H1 (cell line): Measurements from ENCODE around the gene CARF. TPM values are rescaled to one million over a fixed set of nuclear protein-coding genes. Genes with fewer than 3 reads are reported as not detected.

ENCODE experiments used
- CTCF ChIA-PET: fragments of 300-600 bp; sonication (Branson Sonifier 250); formaldehyde crosslinking; loops from one replicate; lab custom pipeline; 2021; ENCODE audit not compliant: partially characterized antibody; lab: Charles Lee
- POLR2A ChIA-PET: fragments of 300-600 bp; sonication (Branson Sonifier 250); formaldehyde crosslinking; loops from one replicate; lab custom pipeline; 2021; ENCODE audit warnings: inconsistent platforms; ENCODE audit not compliant: partially characterized antibody; lab: Charles Lee
- DNase-seq, 2 experiments: peaks; one replicate each; pipeline versions ENCODE4 v3.0.0 to v3.0.0-alpha.2; 2010 to 2022; ENCODE audit warnings: low spot score in 2 of 2, low read depth in 1 of 2, mixed read lengths in 1 of 2
- FAIRE-seq: peaks from 2 replicates; lab custom pipeline; 2011; peaks lifted over from hg19 to GRCh38; lab: Jason Lieb, UNC
- H2AFZ ChIP-seq: 2 replicates; pipeline ENCODE4 v1.8.1; 2012; ENCODE audit warnings: low read length, inconsistent platforms
- H2AK5ac ChIP-seq: 2 replicates; pipeline ENCODE4 v1.6.1; 2013; ENCODE audit warnings: low read depth, low read length
- H2BK120ac ChIP-seq: replicated peaks from 2 replicates; pipeline ENCODE3; 2013; ENCODE audit warnings: low read depth, low read length, inconsistent platforms
- H2BK12ac ChIP-seq: 2 replicates; pipeline ENCODE4 v1.6.1; 2013; ENCODE audit warnings: low read depth, low read length
- H2BK15ac ChIP-seq: 2 replicates; pipeline ENCODE4 v1.6.1; 2013; ENCODE audit warnings: low read length
- H2BK20ac ChIP-seq: 2 replicates; pipeline ENCODE4 v1.6.1; 2013; ENCODE audit warnings: low read length
- H2BK5ac ChIP-seq: 2 replicates; pipeline ENCODE4 v1.6.1; 2013; ENCODE audit warnings: low read depth, low read length
- H3K14ac ChIP-seq: 2 replicates; pipeline ENCODE4 v1.6.1; 2013; ENCODE audit warnings: inconsistent platforms; ENCODE audit not compliant: insufficient read length
- H3K18ac ChIP-seq: 2 replicates; pipeline ENCODE4 v1.6.1; 2013; ENCODE audit warnings: low read length; ENCODE audit errors: extremely low read depth
- H3K23ac ChIP-seq: 2 replicates; pipeline ENCODE4 v1.6.1; 2013; ENCODE audit warnings: inconsistent platforms; ENCODE audit not compliant: insufficient read length
- H3K23me2 ChIP-seq: 2 replicates; pipeline ENCODE4 v1.6.1; 2013; ENCODE audit warnings: low read depth, low read length
- H3K27ac ChIP-seq: 2 replicates; pipeline ENCODE4 v1.6.1; 2011; ENCODE audit warnings: low read depth, low read length, inconsistent platforms
- H3K27me3 ChIP-seq, 4 experiments: replicated peaks in 1 of 4; 1 replicate in 1 of 4; 2 replicates in 3 of 4; pipeline versions ENCODE4 v1.6.1 to v1.8.1; 2011 to 2013; ENCODE audit warnings: low read length in 3 of 4, mild to moderate bottlenecking in 3 of 4, inconsistent platforms in 2 of 4, mixed read lengths in 2 of 4, moderate library complexity in 1 of 4; ENCODE audit not compliant: control insufficient read depth in 3 of 4, insufficient read depth in 3 of 4; ENCODE audit errors: extremely low read depth in 1 of 4
- H3K36me3 ChIP-seq, 4 experiments: 2 replicates each; pipeline versions ENCODE4 v1.6.1 to v1.8.1; 2011 to 2013; ENCODE audit warnings: mild to moderate bottlenecking in 4 of 4, low read length in 3 of 4, moderate library complexity in 2 of 4, control low read depth in 1 of 4, inconsistent platforms in 1 of 4; ENCODE audit not compliant: insufficient read depth in 4 of 4, control insufficient read depth in 2 of 4
- H3K4ac ChIP-seq: replicated peaks from 2 replicates; pipeline ENCODE3; 2013; ENCODE audit warnings: low read length, low read depth, mixed read lengths, inconsistent platforms; ENCODE audit not compliant: insufficient read length
- H3K4me1 ChIP-seq, 4 experiments: replicated peaks in 1 of 4; 1 replicate in 1 of 4; 2 replicates in 3 of 4; pipeline versions ENCODE4 v1.6.1 to v1.8.1; 2011 to 2013; ENCODE audit warnings: low read length in 3 of 4, inconsistent platforms in 2 of 4, mixed read lengths in 1 of 4; ENCODE audit not compliant: insufficient read depth in 4 of 4, control insufficient read depth in 3 of 4
- H3K4me2 ChIP-seq, 2 experiments: 2 replicates each; pipeline versions ENCODE4 v1.6.1 to v1.8.1; 2011 to 2013; ENCODE audit warnings: low read depth in 2 of 2, low read length in 2 of 2, control low read depth in 1 of 2, inconsistent platforms in 1 of 2, mild to moderate bottlenecking in 1 of 2; ENCODE audit not compliant: insufficient read depth in 1 of 2
- H3K4me3 ChIP-seq, 4 experiments: fragments of 200-600, 300-600 bp in 1 of 4; sonication (generic), shearing (Covaris generic), sonication (Bioruptor Twin) in 1 of 4; 2 replicates each; pipeline versions ENCODE4 v1.5.1 to v1.8.1; 2011 to 2016; ENCODE audit warnings: low read length in 4 of 4, low read depth in 3 of 4, control low read depth in 2 of 4, inconsistent platforms in 2 of 4, mild to moderate bottlenecking in 2 of 4, mixed read lengths in 1 of 4, moderate library complexity in 1 of 4; ENCODE audit not compliant: insufficient read depth in 2 of 4; ENCODE audit errors: extremely low read depth in 1 of 4
- H3K56ac ChIP-seq: replicated peaks from 2 replicates; pipeline ENCODE3; 2013; ENCODE audit warnings: low read depth, mild to moderate bottlenecking, mixed read lengths, low read length, inconsistent platforms; ENCODE audit not compliant: insufficient read length
- H3K79me1 ChIP-seq: 2 replicates; pipeline ENCODE4 v1.6.1; 2013; ENCODE audit warnings: low read depth, low read length, control low read depth
- H3K79me2 ChIP-seq, 2 experiments: 2 replicates each; pipeline versions ENCODE4 v1.6.1 to v1.8.1; 2012 to 2013; ENCODE audit warnings: low read length in 2 of 2, mild to moderate bottlenecking in 2 of 2, inconsistent platforms in 1 of 2; ENCODE audit not compliant: insufficient read depth in 2 of 2, control insufficient read depth in 1 of 2
- H3K9ac ChIP-seq, 4 experiments: replicated peaks in 1 of 4; 1 replicate in 1 of 4; 2 replicates in 3 of 4; pipeline versions ENCODE4 v1.6.1 to v1.8.1; 2011 to 2013; ENCODE audit warnings: low read depth in 3 of 4, low read length in 3 of 4, control low read depth in 2 of 4, mild to moderate bottlenecking in 2 of 4, moderate library complexity in 2 of 4, inconsistent platforms in 1 of 4; ENCODE audit errors: extremely low read depth in 1 of 4
- H3K9me3 ChIP-seq, 2 experiments: 2 replicates each; pipeline versions ENCODE4 v1.6.1 to v1.8.1; 2012 to 2013; ENCODE audit warnings: mild to moderate bottlenecking in 2 of 2, moderate library complexity in 2 of 2, control low read depth in 1 of 2, inconsistent platforms in 1 of 2, low read depth in 1 of 2, low read length in 1 of 2, mixed read lengths in 1 of 2; ENCODE audit not compliant: insufficient read depth in 2 of 2
- H4K20me1 ChIP-seq, 2 experiments: replicated peaks in 1 of 2; 2 replicates each; pipeline versions ENCODE3 to v1.8.1; 2011 to 2013; ENCODE audit warnings: inconsistent platforms in 2 of 2, low read length in 2 of 2, mild to moderate bottlenecking in 1 of 2; ENCODE audit not compliant: insufficient read depth in 2 of 2, control insufficient read depth in 1 of 2
- H4K5ac ChIP-seq: 2 replicates; pipeline ENCODE4 v1.6.1; 2013; ENCODE audit warnings: low read length, low read depth, mixed read lengths, inconsistent platforms; ENCODE audit not compliant: insufficient read length
- H4K8ac ChIP-seq: 2 replicates; pipeline ENCODE4 v1.8.0; 2013; ENCODE audit warnings: mild to moderate bottlenecking, moderate library complexity, low read length, inconsistent platforms; ENCODE audit not compliant: insufficient read depth; ENCODE audit errors: extremely low read depth
- H4K91ac ChIP-seq: replicated peaks from 2 replicates; pipeline ENCODE3; 2013; ENCODE audit warnings: low read length, mixed read lengths, inconsistent platforms; ENCODE audit not compliant: insufficient read length
- CBX5 ChIP-seq: fragments of 300-800, 300-1000 bp; sonication (generic); IDR thresholded peaks from 2 replicates; pipeline ENCODE4 v1.7.1; 2016; ENCODE audit warnings: antibody characterized with exemption, low read length, low read depth
- CEBPB ChIP-seq: IDR thresholded peaks from 2 replicates; pipeline ENCODE4 v1.6.1; 2012; ENCODE audit warnings: low read depth, low read length
- GABPA ChIP-seq: IDR thresholded peaks from 2 replicates; pipeline ENCODE4 v1.6.1; 2011; ENCODE audit warnings: mild to moderate bottlenecking, low read length, moderate library complexity, borderline replicate concordance; ENCODE audit not compliant: insufficient read depth
- POLR2A ChIP-seq, 2 experiments: IDR thresholded peaks; 1 replicate in 1 of 2; 2 replicates in 1 of 2; pipeline ENCODE4 v1.6.1; 2011; ENCODE audit warnings: low read depth in 2 of 2, low read length in 2 of 2, mild to moderate bottlenecking in 2 of 2; ENCODE audit errors: control extremely low read depth in 1 of 2
- SIN3A ChIP-seq, 2 experiments: IDR thresholded peaks in 1 of 2; conservative IDR thresholded peaks in 1 of 2; 2 replicates each; pipeline ENCODE4 v1.6.1; 2011 to 2012; ENCODE audit warnings: low read length in 2 of 2, improper control_type of control experiment in 1 of 2, low read depth in 1 of 2, mild to moderate bottlenecking in 1 of 2
- TBP ChIP-seq: IDR thresholded peaks from 2 replicates; pipeline ENCODE4 v1.6.1; 2011; ENCODE audit warnings: low read depth, low read length, improper control_type of control experiment
- ZNF274 ChIP-seq: IDR thresholded peaks from 2 replicates; pipeline ENCODE4 v1.7.0; 2012; ENCODE audit warnings: low read length, borderline replicate concordance; ENCODE audit errors: extremely low read depth
- WGBS, 2 experiments: shearing (Covaris generic) in 1 of 2; methylation state at CpG; one replicate each; pipeline versions ENCODE4 v1.1.6 to v1.1.7; 2013 to 2015; ENCODE audit warnings: low lambda C conversion rate in 2 of 2, mixed read lengths in 2 of 2, inconsistent platforms in 1 of 2, low coverage in 1 of 2, missing lambda C conversion rate in 1 of 2; ENCODE audit not compliant: insufficient replicate concordance in 2 of 2, insufficient coverage in 1 of 2, insufficient read length in 1 of 2; ENCODE audit errors: extremely low coverage in 1 of 2, missing lambda C conversion rate in 1 of 2; 5-methylcytosine and 5-hydroxymethylcytosine counted together
- polyA plus RNA-seq, 7 experiments: library from polyadenylated mRNA; depleted of rRNA in 3 of 7; stranded (reverse) in 5 of 7; unstranded in 2 of 7; fragments of >200 nt in 5 of 7; fragments of 200-250 nt in 2 of 7; gene quantifications; 1 replicate in 5 of 7; 2 replicates in 1 of 7; 4 replicates in 1 of 7; pipeline versions ENCODE4 v1.2.1 to v1.2.3, GENCODE V29; 2011 to 2013; ENCODE audit warnings: missing spikeins in 2 of 7, mixed read lengths in 2 of 7
- total RNA-seq: library from RNA; stranded (reverse); fragmentation: NEBNext Ultra II Directional; extraction: Animal tissue kit (Norgen Biotek cat#: 25700); gene quantifications from 2 replicates; pipeline ENCODE4 v1.2.1, GENCODE V29; 2021
- TF ChIP-seq, protein P1 (sequence below): IDR thresholded peaks from 2 replicates; pipeline ENCODE4 v1.6.1; 2011; ENCODE audit warnings: low read length, improper control_type of control experiment
- TF ChIP-seq, protein P2 (sequence below): IDR thresholded peaks from 2 replicates; pipeline ENCODE4 v1.6.1; 2012; ENCODE audit warnings: inconsistent platforms

CARF gene
- total and polyA plus RNA-seq, 2 of the 8 experiments (the other 6 are each of a cell fraction or from before 2014, with no cell fraction given), result 2.0 to 2.6 TPM

- no peak overlapping the region for H2AK5ac ChIP-seq
- H4K91ac ChIP-seq, result no peak overlapping the region
- 0 out of 4 replicates have a peak overlapping the region, but pooled peaks of 1 of the 2 experiments have one; percentile 21 for H3K4me2 ChIP-seq
- no peak overlapping the region for H3K27ac ChIP-seq
- H3K23me2 ChIP-seq, result no peaks in the 10 kb centered on the region; the same call in 1 of the 2 replicates
- H3K14ac ChIP-seq, result no peak overlapping the region
- peaks cover 0 to 2% of the 10 kb centered on the region in 2 experiments for H4K20me1 ChIP-seq
- H2BK15ac ChIP-seq, result no peak overlapping the region
- H2BK12ac ChIP-seq, result no peak overlapping the region
- H2BK5ac ChIP-seq, result no peak overlapping the region
- peak overlapping the region in 1 of 4 experiments; percentile 26; a peak in 1 of 8 replicates for H3K4me3 ChIP-seq
- no peaks in the 10 kb centered on the region for H3K27me3 ChIP-seq
- H3K79me2 ChIP-seq, result no peaks in the 10 kb centered on the region
- H3K9me3 ChIP-seq, result no peaks in the 10 kb centered on the region
- CTCF ChIA-PET, result no interaction called here
- POLR2A ChIA-PET, result interaction anchor here (0.6 to 1.5 kb wide), 3 partner anchors 11 to 266 kb away, joined by 3 to 5 read pairs (median 4); partner anchors contain the start of gene WDR12
- no peaks in the 10 kb centered on the region for H3K36me3 ChIP-seq
- H3K23ac ChIP-seq, result no peak overlapping the region
- H4K5ac ChIP-seq, result no peak overlapping the region
- no peak overlapping the region for H4K8ac ChIP-seq
- H2AFZ ChIP-seq, result no peak overlapping the region
- no peak overlapping the region for H3K56ac ChIP-seq
- H3K18ac ChIP-seq, result no peak overlapping the region
- no peaks in the 10 kb centered on the region for H3K79me1 ChIP-seq
- H3K4ac ChIP-seq, result no peak overlapping the region
- no peak for FAIRE-seq
- H3K4me1 ChIP-seq, result peaks cover 0 to 3% (median under 1%) of the 10 kb centered on the region in 4 experiments; a peak in 3 of 7 replicates
- no peak overlapping the region for H2BK120ac ChIP-seq
- H2BK20ac ChIP-seq, result no peak overlapping the region
- H3K9ac ChIP-seq, result no peak overlapping the region
- TF ChIP-seq, protein P1, sequence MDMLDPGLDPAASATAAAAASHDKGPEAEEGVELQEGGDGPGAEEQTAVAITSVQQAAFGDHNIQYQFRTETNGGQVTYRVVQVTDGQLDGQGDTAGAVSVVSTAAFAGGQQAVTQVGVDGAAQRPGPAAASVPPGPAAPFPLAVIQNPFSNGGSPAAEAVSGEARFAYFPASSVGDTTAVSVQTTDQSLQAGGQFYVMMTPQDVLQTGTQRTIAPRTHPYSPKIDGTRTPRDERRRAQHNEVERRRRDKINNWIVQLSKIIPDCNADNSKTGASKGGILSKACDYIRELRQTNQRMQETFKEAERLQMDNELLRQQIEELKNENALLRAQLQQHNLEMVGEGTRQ, result no peak
- TF ChIP-seq CBX5 (no peak), POLR2A (IDR thresholded peaks at IDR 0.05; ENCODE audit: control extremely low read depth in 1 of 2, low read depth in 2 of 2, low read length in 2 of 2) (no peak), TBP (no peak), GABPA (no peak), CEBPB (no peak), SIN3A (conservative IDR thresholded peaks at IDR 0.05 in 1 of 2, IDR thresholded peaks at IDR 0.05 in 1 of 2; ENCODE audit: low read depth in 1 of 2, low read length in 2 of 2) (no peak), ZNF274 (no peak)
- TF ChIP-seq, protein P2, sequence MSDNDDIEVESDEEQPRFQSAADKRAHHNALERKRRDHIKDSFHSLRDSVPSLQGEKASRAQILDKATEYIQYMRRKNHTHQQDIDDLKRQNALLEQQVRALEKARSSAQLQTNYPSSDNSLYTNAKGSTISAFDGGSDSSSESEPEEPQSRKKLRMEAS, result no peak
- TF ChIP-seq, all 59 proteins: peak for 0
- no peak for DNase-seq
- WGBS, 2 experiments, result 95% methylated on average over 1 of the region's 1 CpG; no CpG with 5 or more reads in 1 of the 2 experiments
These were observed 106.1 kb downstream of the CARF start for GRCh38 chr2:203018181-203018580.
